Ovary (tissue), 9 donors: ENCODE results near the gene NUP50. TPM values are rescaled to one million over a fixed set of nuclear protein-coding genes. Genes with fewer than 3 reads are reported as not detected.

Source experiments
- DNase-seq, 5 donors: peaks; one replicate each; pipeline ENCODE4 v3.0.0-alpha.2; 2019 to 2020
- H3K27ac ChIP-seq, 2 donors: fragments of 200-600 bp; one replicate each; pipeline versions ENCODE4 v1.5.1 to v1.8.0; 2019 to 2022
- H3K27me3 ChIP-seq: fragments of 200-600 bp; one replicate; pipeline ENCODE4 v1.8.0; 2022
- H3K36me3 ChIP-seq: fragments of 200-600 bp; sonication (generic); one replicate; pipeline ENCODE4 v1.5.1; 2019
- H3K4me1 ChIP-seq: one replicate; pipeline ENCODE4 v1.8.1; 2013; ENCODE audit warnings: mild to moderate bottlenecking, moderate library complexity; ENCODE audit not compliant: insufficient read depth
- H3K4me3 ChIP-seq: fragments of 200-600 bp; sonication (generic); one replicate; pipeline ENCODE4 v1.5.1; 2017
- H3K9me3 ChIP-seq, 2 donors: fragments of 200-600 bp in 1 of 2; sonication (generic) in 1 of 2; one replicate each; pipeline versions ENCODE4 v1.5.1 to v1.8.1; 2013 to 2019; ENCODE audit warnings: mild to moderate bottlenecking in 1 of 2, moderate library complexity in 1 of 2
- EP300 ChIP-seq: sonication (generic); formaldehyde crosslinking; IDR thresholded peaks from one replicate; pipeline ENCODE4 v1.6.1; 2017; ENCODE audit warnings: antibody characterized with exemption
- POLR2A ChIP-seq: fragments of 450-650 bp; IDR thresholded peaks from one replicate; pipeline ENCODE4 v1.6.1; 2017; ENCODE audit warnings: antibody characterized with exemption, mild to moderate bottlenecking, moderate library complexity
- WGBS, 3 donors: extraction: QIAGEN DNeasy Blood & Tissue Kit in 1 of 3; methylation state at CpG; one replicate each; pipeline versions ENCODE4 v1.1.5 to v1.1.7; 2013 to 2017; 5-methylcytosine and 5-hydroxymethylcytosine counted together
- intact Hi-C, 4 donors: fragments of 100-400 bp; cut with DNase I; formaldehyde crosslinking; loops; one replicate each; pipeline versions ENCODE4 v1.11.0 to v1.15.1; 2022 to 2023
- polyA plus RNA-seq, 2 donors: library from polyadenylated mRNA; stranded (reverse); fragments of 200-250 nt in 1 of 2; fragments of 350-450 nt in 1 of 2; fragmentation: Illumina TruSeq in 1 of 2; extraction: RNeasy Lipid Tissue Mini Kit (QIAGEN cat#74804) in 1 of 2; gene quantifications; one replicate each; pipeline ENCODE4 v1.2.3, GENCODE V29; 2013 to 2014
- total RNA-seq, 7 donors: library from RNA; depleted of rRNA in 2 of 7; stranded (reverse); fragments of >200 nt in 2 of 7; fragmentation: NEBNext Ultra II Directional in 3 of 7; extraction: Animal tissue kit (Norgen Biotek cat#: 25700) in 3 of 7; gene quantifications; one replicate each; pipeline versions ENCODE4 v1.1.0 to v1.2.4, GENCODE V29; 2016 to 2023
- TF ChIP-seq, protein P1 (sequence below), 3 donors: fragments of 450-650 bp in 2 of 3; fragments of 200-600 bp in 1 of 3; IDR thresholded peaks; one replicate each; pipeline versions ENCODE4 v1.5.1 to v1.8.0; 2016 to 2022; ENCODE audit warnings: antibody characterized with exemption in 3 of 3, mild to moderate bottlenecking in 1 of 3
- donor health status: DM: no; HTN: no; CAD: no; lungs with moderate emphysema.
- donor health status: DM: no; HTN: no; CAD: no.
- donor health status: Bipolar disorder and iron deficiency.
- donor health status: DM: yes; HTN: yes; CAD: no.
- donor health status: DM: no; HTN: no; CAD: no.
- donor health status: DM: yes; HTN: yes; CAD: no.

Gene NUP50
- total and polyA plus RNA-seq, 9 donors, result 12.4 to 58.6 (median 44.2) TPM

GRCh38 chr22:45155050-45155840 is 8.5 kb upstream of the NUP50 start:
- DNase-seq, result no peak
- H3K27me3 ChIP-seq, result no peaks in the 10 kb centered on the region
- intact Hi-C loops, result no loop called here
- no peaks in the 10 kb centered on the region for H3K36me3 ChIP-seq
- no peak overlapping the region for H3K4me3 ChIP-seq
- peaks cover 4% of the 10 kb centered on the region for H3K4me1 ChIP-seq
- H3K9me3 ChIP-seq, result no peaks in the 10 kb centered on the region
- TF ChIP-seq, protein P1, sequence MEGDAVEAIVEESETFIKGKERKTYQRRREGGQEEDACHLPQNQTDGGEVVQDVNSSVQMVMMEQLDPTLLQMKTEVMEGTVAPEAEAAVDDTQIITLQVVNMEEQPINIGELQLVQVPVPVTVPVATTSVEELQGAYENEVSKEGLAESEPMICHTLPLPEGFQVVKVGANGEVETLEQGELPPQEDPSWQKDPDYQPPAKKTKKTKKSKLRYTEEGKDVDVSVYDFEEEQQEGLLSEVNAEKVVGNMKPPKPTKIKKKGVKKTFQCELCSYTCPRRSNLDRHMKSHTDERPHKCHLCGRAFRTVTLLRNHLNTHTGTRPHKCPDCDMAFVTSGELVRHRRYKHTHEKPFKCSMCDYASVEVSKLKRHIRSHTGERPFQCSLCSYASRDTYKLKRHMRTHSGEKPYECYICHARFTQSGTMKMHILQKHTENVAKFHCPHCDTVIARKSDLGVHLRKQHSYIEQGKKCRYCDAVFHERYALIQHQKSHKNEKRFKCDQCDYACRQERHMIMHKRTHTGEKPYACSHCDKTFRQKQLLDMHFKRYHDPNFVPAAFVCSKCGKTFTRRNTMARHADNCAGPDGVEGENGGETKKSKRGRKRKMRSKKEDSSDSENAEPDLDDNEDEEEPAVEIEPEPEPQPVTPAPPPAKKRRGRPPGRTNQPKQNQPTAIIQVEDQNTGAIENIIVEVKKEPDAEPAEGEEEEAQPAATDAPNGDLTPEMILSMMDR (IDR thresholded peaks at IDR 0.05), result no peak
- no peak for TF ChIP-seq EP300
- no peak for TF ChIP-seq POLR2A
- no peak overlapping the region for H3K27ac ChIP-seq
- WGBS, 3 donors, result 76 to 85% (median 84%) methylated on average over 9 of the region's 9 CpGs

DNA sequence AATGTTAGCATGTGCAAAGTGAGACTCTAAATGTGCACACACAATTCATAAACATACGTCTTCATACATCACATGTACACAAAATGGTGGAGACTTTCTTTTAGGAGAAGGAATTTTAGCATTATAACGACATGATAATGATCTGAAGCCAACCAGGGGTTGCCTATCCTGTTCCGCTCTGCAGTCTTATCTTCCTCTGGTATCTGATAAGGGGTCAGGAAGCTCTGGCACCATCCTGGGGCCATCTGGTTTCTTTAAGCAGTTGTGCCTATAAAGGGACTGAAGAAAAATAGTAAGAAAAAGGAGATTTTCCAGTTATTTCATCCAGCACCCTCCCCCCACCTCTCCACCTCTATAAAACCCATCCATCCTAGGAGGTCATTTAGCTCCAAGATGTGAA is 5.8 kb upstream of the NUP50 start:
- Histone ChIP-seq H3K36me3 (no peaks in the 10 kb centered on the region), H3K27ac (no peak overlapping the region), H3K4me3 (no peak overlapping the region), H3K27me3 (no peaks in the 10 kb centered on the region), H3K4me1 (peaks cover 6% of the 10 kb centered on the region), H3K9me3 (no peaks in the 10 kb centered on the region)
- no peak for DNase-seq
- intact Hi-C loops, result no loop called here
- WGBS, 3 donors, result 84 to 93% (median 90%) methylated on average over 3 of the region's 3 CpGs
- TF ChIP-seq POLR2A (no peak), EP300 (no peak)
- TF ChIP-seq, protein P1 (IDR thresholded peaks at IDR 0.05), result no peak

- DNase-seq, result no peak
- TF ChIP-seq EP300 (no peak), POLR2A (no peak)
- TF ChIP-seq, protein P1 (IDR thresholded peaks at IDR 0.05), result no peak
- intact Hi-C loops, result loop anchor here in 1 of 4 donors (10.0 kb wide), 1 partner anchor 85 kb away; the partner anchor contains the start of gene KIAA0930
- Histone ChIP-seq H3K27ac (no peak overlapping the region), H3K4me1 (peaks cover 7% of the 10 kb centered on the region), H3K9me3 (no peaks in the 10 kb centered on the region), H3K36me3 (no peaks in the 10 kb centered on the region), H3K27me3 (no peaks in the 10 kb centered on the region), H3K4me3 (no peak overlapping the region)
- WGBS, 3 donors, result 36 to 47% (median 37%) methylated on average over 5 of the region's 5 CpGs
Measured at GRCh38 chr22:45159652-45160462, 3.9 kb upstream of the NUP50 start.

GRCh38 chr22:45162531-45162930 is 1.2 kb upstream of the NUP50 start:
- H3K27ac ChIP-seq, result no peak overlapping the region
- H3K9me3 ChIP-seq, result no peaks in the 10 kb centered on the region
- H3K4me3 ChIP-seq, result no peak overlapping the region
- TF ChIP-seq, protein P1 (IDR thresholded peaks at IDR 0.05), result no peak
- no peak for TF ChIP-seq EP300
- no peak for TF ChIP-seq POLR2A
- WGBS, 3 donors, result 83 to 86% (median 85%) methylated on average over 18 to 19 of the region's 19 CpGs
- no peak for DNase-seq
- intact Hi-C loops, result loop anchor here in 1 of 4 donors (10.0 kb wide), 1 partner anchor 82 kb away; the partner anchor contains the start of gene KIAA0930
- no peaks in the 10 kb centered on the region for H3K27me3 ChIP-seq
- H3K36me3 ChIP-seq, result no peaks in the 10 kb centered on the region
- peaks cover 7% of the 10 kb centered on the region for H3K4me1 ChIP-seq
